Lung (tissue), 12 donors: ENCODE measurements around the gene CLIC5. TPM values are rescaled to one million over a fixed set of nuclear protein-coding genes. Genes with fewer than 3 reads are reported as not detected.
A peak's percentile ranks its signal among the peaks of the same experiment; 100 is the strongest.

Experiments used
- ATAC-seq: fragments of 200-7000 bp; cut with Tn5 transposase; one replicate; pipeline ENCODE4 v1.9.1; 2020; ENCODE audit warnings: moderate number of reproducible peaks; ENCODE audit not compliant: insufficient read depth, low FRiP score
- DNase-seq, 3 donors: peaks; one replicate each; pipeline ENCODE4 v3.0.0-alpha.2; 2013 to 2017
- H3K27ac ChIP-seq, 2 donors: one replicate each; pipeline ENCODE4 v1.5.1; 2013; ENCODE audit warnings: mild to moderate bottlenecking in 2 of 2, moderate library complexity in 2 of 2, control low read depth in 1 of 2, inconsistent platforms in 1 of 2, low read depth in 1 of 2, low read length in 1 of 2
- H3K27me3 ChIP-seq, 3 donors: one replicate each; pipeline ENCODE4 v1.5.1; 2013; ENCODE audit warnings: low read length in 2 of 3; ENCODE audit not compliant: control insufficient read depth in 3 of 3, insufficient read depth in 3 of 3
- H3K36me3 ChIP-seq, 4 donors: one replicate each; pipeline ENCODE4 v1.5.1; 2013; ENCODE audit warnings: low read length in 4 of 4, mild to moderate bottlenecking in 1 of 4, moderate library complexity in 1 of 4; ENCODE audit not compliant: control insufficient read depth in 4 of 4, insufficient read depth in 4 of 4
- H3K4me1 ChIP-seq, 5 donors: one replicate each; pipeline ENCODE4 v1.5.1; 2013; ENCODE audit warnings: low read length in 5 of 5, mild to moderate bottlenecking in 2 of 5, moderate library complexity in 1 of 5; ENCODE audit not compliant: control insufficient read depth in 5 of 5, insufficient read depth in 5 of 5
- H3K4me3 ChIP-seq: one replicate; pipeline ENCODE4 v1.5.1; 2013; ENCODE audit warnings: mild to moderate bottlenecking, control low read depth, moderate library complexity
- H3K9ac ChIP-seq, 2 donors: one replicate each; pipeline ENCODE4 v1.5.1; 2013; ENCODE audit warnings: low read length in 2 of 2, control low read depth in 1 of 2; ENCODE audit not compliant: insufficient read depth in 1 of 2
- H3K9me3 ChIP-seq, 4 donors: one replicate each; pipeline ENCODE4 v1.5.1; 2013; ENCODE audit warnings: low read length in 3 of 4, mild to moderate bottlenecking in 1 of 4, moderate library complexity in 1 of 4; ENCODE audit not compliant: control insufficient read depth in 4 of 4, insufficient read depth in 3 of 4
- WGBS, 2 donors: extraction: QIAGEN DNeasy Blood & Tissue Kit; methylation state at CpG; one replicate each; pipeline ENCODE4 v1.1.7; 2013; 5-methylcytosine and 5-hydroxymethylcytosine counted together
- polyA plus RNA-seq, 2 donors: library from polyadenylated mRNA; stranded (reverse); fragments of 200-250 nt; gene quantifications; one replicate each; pipeline ENCODE4 v1.2.1, GENCODE V29; 2013
- total RNA-seq, 2 donors: library from RNA; depleted of rRNA in 1 of 2; stranded (reverse); fragments of >200 nt in 1 of 2; gene quantifications; one replicate each; pipeline ENCODE4 v1.2.1, GENCODE V29; 2014 to 2021
- TF ChIP-seq, protein P1 (sequence below): IDR thresholded peaks from 2 replicates; pipeline ENCODE4 v1.5.1; 2012; ENCODE audit warnings: mild to moderate bottlenecking; ENCODE audit errors: control extremely low read depth, extremely low read depth
- donor health status: control.
- donor health status: control.
- donor health status: Bipolar disorder and iron deficiency.
- donor health status: healthy.
- donor health status: DM: yes; HTN: yes; CAD: no.

Gene CLIC5
- total and polyA plus RNA-seq, 4 donors, result 14.8 to 92.3 (median 40.7) TPM

DNA sequence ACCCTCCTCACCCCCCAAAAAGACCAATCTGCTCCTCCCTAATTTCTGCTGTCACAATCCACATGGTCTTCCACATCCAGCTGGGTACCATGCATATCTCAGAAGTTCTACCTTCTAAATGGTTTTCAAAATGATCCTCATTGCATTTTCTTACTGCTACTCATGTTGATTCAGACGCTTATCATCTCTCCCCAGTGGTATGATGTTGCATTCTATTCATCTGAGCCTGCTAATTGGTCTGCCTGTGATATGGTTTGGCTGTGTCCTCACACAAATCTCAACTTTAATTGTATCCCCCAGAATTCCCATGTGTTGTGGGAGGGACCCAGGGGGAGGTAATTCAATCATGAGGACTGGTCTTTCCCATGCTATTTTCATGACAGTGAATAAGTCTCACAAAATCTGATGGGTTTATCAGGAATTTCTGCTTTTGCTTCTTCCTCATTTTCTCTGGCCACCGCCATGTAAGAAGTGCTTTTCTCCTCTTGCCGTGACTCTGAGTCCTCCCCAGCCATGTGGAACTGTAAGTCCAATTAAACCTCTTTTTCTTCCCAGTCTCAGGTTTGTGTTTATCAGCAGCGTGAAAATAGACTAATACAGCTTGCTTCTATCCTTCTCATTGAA, 41.4 kb upstream of the CLIC5 start:
- Histone ChIP-seq H3K36me3 (no peaks in the 10 kb centered on the region), H3K4me1 (peaks cover 0 to 21% (median 0%) of the 10 kb centered on the region in 5 donors), H3K27ac (no peak overlapping the region), H3K4me3 (no peak overlapping the region), H3K9ac (no peak overlapping the region), H3K27me3 (no peaks in the 10 kb centered on the region), H3K9me3 (peaks cover 0 to 2% (median 0%) of the 10 kb centered on the region in 4 donors)
- DNase-seq (no peak), ATAC-seq (no peak)
- TF ChIP-seq, protein P1, sequence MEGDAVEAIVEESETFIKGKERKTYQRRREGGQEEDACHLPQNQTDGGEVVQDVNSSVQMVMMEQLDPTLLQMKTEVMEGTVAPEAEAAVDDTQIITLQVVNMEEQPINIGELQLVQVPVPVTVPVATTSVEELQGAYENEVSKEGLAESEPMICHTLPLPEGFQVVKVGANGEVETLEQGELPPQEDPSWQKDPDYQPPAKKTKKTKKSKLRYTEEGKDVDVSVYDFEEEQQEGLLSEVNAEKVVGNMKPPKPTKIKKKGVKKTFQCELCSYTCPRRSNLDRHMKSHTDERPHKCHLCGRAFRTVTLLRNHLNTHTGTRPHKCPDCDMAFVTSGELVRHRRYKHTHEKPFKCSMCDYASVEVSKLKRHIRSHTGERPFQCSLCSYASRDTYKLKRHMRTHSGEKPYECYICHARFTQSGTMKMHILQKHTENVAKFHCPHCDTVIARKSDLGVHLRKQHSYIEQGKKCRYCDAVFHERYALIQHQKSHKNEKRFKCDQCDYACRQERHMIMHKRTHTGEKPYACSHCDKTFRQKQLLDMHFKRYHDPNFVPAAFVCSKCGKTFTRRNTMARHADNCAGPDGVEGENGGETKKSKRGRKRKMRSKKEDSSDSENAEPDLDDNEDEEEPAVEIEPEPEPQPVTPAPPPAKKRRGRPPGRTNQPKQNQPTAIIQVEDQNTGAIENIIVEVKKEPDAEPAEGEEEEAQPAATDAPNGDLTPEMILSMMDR, result no peak
- WGBS, 2 donors, result 90 to 91% methylated on average over 4 of the region's 4 CpGs

DNA sequence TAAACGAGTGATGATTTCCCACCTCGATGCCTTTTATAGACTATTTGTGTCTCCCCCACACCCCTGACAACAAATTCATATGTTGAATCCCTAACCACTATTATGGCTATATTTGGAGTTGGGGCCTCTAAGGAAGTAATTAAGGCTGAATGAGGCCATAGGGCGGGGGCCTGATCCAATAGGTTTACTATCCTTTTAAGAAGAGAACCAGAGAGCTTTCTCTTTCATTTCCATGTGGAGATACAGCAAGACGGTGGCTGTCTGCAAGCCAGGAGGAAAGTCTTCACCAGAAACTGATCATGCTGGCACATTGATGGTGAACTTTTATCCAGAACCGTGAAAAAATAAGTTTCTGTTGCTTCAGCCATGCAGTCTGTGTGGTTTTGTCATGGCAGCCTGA, 38.9 kb upstream of the CLIC5 start:
- Histone ChIP-seq H3K36me3 (no peaks in the 10 kb centered on the region), H3K4me1 (peaks cover 0 to 25% (median 4%) of the 10 kb centered on the region in 5 donors), H3K27me3 (no peaks in the 10 kb centered on the region), H3K4me3 (no peak overlapping the region), H3K9me3 (peaks cover 0 to 2% (median 0%) of the 10 kb centered on the region in 4 donors), H3K27ac (peak overlapping the region; percentile 32 to 69), H3K9ac (no peak overlapping the region)
- DNase-seq, result no peak
- no peak for ATAC-seq
- TF ChIP-seq, protein P1, result no peak
- WGBS, 2 donors, result 80 to 88% methylated on average over 5 of the region's 5 CpGs

DNA sequence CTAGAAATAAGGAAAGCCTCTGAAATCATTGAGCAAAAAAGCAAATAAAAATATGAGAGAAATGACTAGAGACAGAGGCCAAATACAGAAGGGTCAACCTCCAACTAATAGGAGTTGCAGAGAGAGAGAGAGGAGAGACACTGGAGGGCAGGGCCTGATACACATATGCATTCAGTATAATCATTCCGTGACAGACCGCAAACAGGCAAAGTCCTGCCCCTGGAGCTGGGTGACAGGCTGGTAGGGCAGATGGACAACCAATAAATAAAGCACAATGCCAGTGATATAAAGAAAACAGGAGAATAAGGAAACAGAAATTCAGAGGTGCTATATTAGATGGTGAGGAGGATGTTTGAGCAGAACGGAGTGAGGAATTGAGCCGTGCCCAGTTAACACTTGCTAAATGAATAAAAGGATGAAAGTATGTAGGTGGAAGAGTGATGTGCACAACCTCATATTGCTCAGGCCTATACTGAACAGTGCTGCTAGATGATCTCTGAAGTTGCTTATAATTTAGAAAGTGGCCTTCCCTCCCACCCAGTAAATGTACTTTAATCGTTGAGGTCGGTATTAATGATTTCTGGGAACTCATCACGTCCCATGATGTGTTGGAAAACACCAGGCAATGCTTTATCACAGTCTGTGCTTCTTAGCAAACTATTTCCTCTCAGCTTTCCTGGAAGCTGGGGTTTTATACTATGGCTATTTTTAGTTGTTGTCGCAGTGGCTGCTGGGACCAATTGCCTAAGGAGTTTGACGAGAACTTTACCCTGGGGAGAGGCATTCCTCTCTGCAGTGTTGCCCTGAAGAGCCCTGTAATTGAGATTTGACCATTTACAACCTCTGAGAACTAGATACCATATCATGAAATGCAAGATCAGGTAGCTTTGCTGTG, 37.6 kb upstream of the CLIC5 start:
- H3K9me3 ChIP-seq, result no peaks in the 10 kb centered on the region
- H3K4me3 ChIP-seq, result no peak overlapping the region
- no peaks in the 10 kb centered on the region for H3K36me3 ChIP-seq
- TF ChIP-seq, protein P1, result no peak
- no peaks in the 10 kb centered on the region for H3K27me3 ChIP-seq
- H3K4me1 ChIP-seq, result peaks cover 0 to 25% (median 4%) of the 10 kb centered on the region in 5 donors
- peak in 1 of 3 donors; percentile 45 for DNase-seq
- ATAC-seq, result peak; percentile 77
- peak overlapping the region; percentile 69 to 90 for H3K27ac ChIP-seq
- H3K9ac ChIP-seq, result no peak overlapping the region
- WGBS, 2 donors, result 35 to 46% methylated on average over 9 of the region's 9 CpGs
